Spinal cord (tissue), 10 donors: ENCODE data around the gene ADCY9. TPM values are rescaled to one million over a fixed set of nuclear protein-coding genes. Genes with fewer than 3 reads are reported as not detected.

Experiments used
- DNase-seq, 6 donors: peaks; one replicate each; pipeline versions ENCODE4 v3.0.0 to v3.0.0-alpha.2; 2013 to 2015; ENCODE audit warnings: low spot score in 6 of 6, low read depth in 4 of 6
- H3K27ac ChIP-seq: one replicate; pipeline ENCODE4 v1.5.1; 2013; ENCODE audit warnings: low read depth, low read length, control low read depth
- H3K27me3 ChIP-seq: one replicate; pipeline ENCODE4 v1.6.1; 2013; ENCODE audit warnings: low read length; ENCODE audit not compliant: control insufficient read depth, insufficient read depth
- H3K36me3 ChIP-seq: one replicate; pipeline ENCODE4 v1.6.1; 2013; ENCODE audit warnings: low read length; ENCODE audit not compliant: control insufficient read depth, insufficient read depth
- H3K4me1 ChIP-seq: one replicate; pipeline ENCODE4 v1.6.1; 2013; ENCODE audit warnings: low read length; ENCODE audit not compliant: control insufficient read depth, insufficient read depth
- H3K4me3 ChIP-seq: one replicate; pipeline ENCODE4 v1.5.1; 2013; ENCODE audit warnings: low read depth, low read length, control low read depth
- H3K9me3 ChIP-seq: one replicate; pipeline ENCODE4 v1.6.1; 2013; ENCODE audit warnings: low read length; ENCODE audit not compliant: control insufficient read depth, insufficient read depth
- WGBS: methylation state at CpG from one replicate; pipeline ENCODE4 v1.1.5; 2013; ENCODE audit warnings: missing lambda C conversion rate; ENCODE audit not compliant: insufficient coverage; 5-methylcytosine and 5-hydroxymethylcytosine counted together
- polyA plus RNA-seq, 2 donors: library from polyadenylated mRNA; unstranded; fragments of 120-200 nt; gene quantifications; one replicate each; pipeline ENCODE4 v1.2.1, GENCODE V29; 2013; ENCODE audit not compliant: insufficient read length in 2 of 2
- small RNA-seq: library from RNA; depleted of rRNA; stranded (forward); fragments of <200 nt; gene quantifications from one replicate; pipeline ENCODE3, GENCODE V24; 2014; ENCODE audit warnings: low replicate concordance
- total RNA-seq, 2 donors: library from RNA; depleted of rRNA in 1 of 2; stranded (reverse); fragments of 120-200 nt in 1 of 2; fragments of >200 nt in 1 of 2; gene quantifications; one replicate each; pipeline versions ENCODE4 v1.2.3 to v1.2.4, GENCODE V29; 2013 to 2014
- donor health status: healthy.

Gene ADCY9
- total and polyA plus RNA-seq, 4 donors, result 12.0 to 13.4 (median 13.0) TPM

GRCh38 chr16:3924763-3925162, 191.5 kb downstream of the ADCY9 start:
- H3K9me3 ChIP-seq, result peaks cover 4% of the 10 kb centered on the region
- no peak overlapping the region for H3K4me3 ChIP-seq

GRCh38 chr16:3922241-3922640, 194.0 kb downstream of the ADCY9 start:
- 56% methylated on average over 13 of the region's 13 CpGs for WGBS
- no peaks in the 10 kb centered on the region for H3K4me1 ChIP-seq

More at GRCh38 chr16:3924763-3925162, 191.5 kb downstream of the ADCY9 start:
- Histone ChIP-seq H3K36me3 (no peaks in the 10 kb centered on the region), H3K4me1 (no peaks in the 10 kb centered on the region), H3K27ac (no peak overlapping the region), H3K27me3 (no peaks in the 10 kb centered on the region)
- no peak for DNase-seq

GRCh38 chr16:3920206-3920605, 196.0 kb downstream of the ADCY9 start:
- Histone ChIP-seq H3K27ac (no peak overlapping the region), H3K4me3 (no peak overlapping the region), H3K4me1 (no peaks in the 10 kb centered on the region), H3K9me3 (peaks cover 5% of the 10 kb centered on the region), H3K27me3 (no peaks in the 10 kb centered on the region), H3K36me3 (no peaks in the 10 kb centered on the region)
- no peak for DNase-seq
- 93% methylated on average over 5 of the region's 8 CpGs for WGBS

More at GRCh38 chr16:3922241-3922640, 194.0 kb downstream of the ADCY9 start:
- Histone ChIP-seq H3K4me3 (no peak overlapping the region), H3K36me3 (no peaks in the 10 kb centered on the region), H3K9me3 (peaks cover 5% of the 10 kb centered on the region), H3K27me3 (no peaks in the 10 kb centered on the region), H3K27ac (no peak overlapping the region)
- DNase-seq, result no peak

- no peak for DNase-seq
- Histone ChIP-seq H3K9me3 (peaks cover 5% of the 10 kb centered on the region), H3K4me3 (no peak overlapping the region), H3K27ac (no peak overlapping the region), H3K27me3 (no peaks in the 10 kb centered on the region), H3K36me3 (no peaks in the 10 kb centered on the region), H3K4me1 (no peaks in the 10 kb centered on the region)
- 100% methylated on average over 2 of the region's 6 CpGs for WGBS
Observed at GRCh38 chr16:3919413-3919812, 196.8 kb downstream of the ADCY9 start.

- no peaks in the 10 kb centered on the region for H3K27me3 ChIP-seq
- H3K4me3 ChIP-seq, result no peak overlapping the region
- H3K27ac ChIP-seq, result no peak overlapping the region
- H3K4me1 ChIP-seq, result no peaks in the 10 kb centered on the region
- no peak for DNase-seq
- 76% methylated on average over 8 of the region's 17 CpGs for WGBS
- H3K36me3 ChIP-seq, result no peaks in the 10 kb centered on the region
- peaks cover 5% of the 10 kb centered on the region for H3K9me3 ChIP-seq
Observed at GRCh38 chr16:3915426-3916260, 200.6 kb downstream of the ADCY9 start.

- DNase-seq, result no peak
- WGBS, result 97% methylated on average over 3 of the region's 6 CpGs
- no peaks in the 10 kb centered on the region for H3K4me1 ChIP-seq
- no peaks in the 10 kb centered on the region for H3K36me3 ChIP-seq
- no peak overlapping the region for H3K4me3 ChIP-seq
- H3K27me3 ChIP-seq, result no peaks in the 10 kb centered on the region
- no peak overlapping the region for H3K27ac ChIP-seq
- no peaks in the 10 kb centered on the region for H3K9me3 ChIP-seq
Observed at GRCh38 chr16:3912897-3913296, 203.3 kb downstream of the ADCY9 start.

Small RNA genes within 50 kb of the gene (small RNA-seq; reads per million reads assigned to genes)
- gene AC009171.1, result not detected

Other genes starting within 250 kb of the ADCY9 start
- 10 to 100 TPM; 41.5 to 62.4 TPM for gene CREBBP, start 235.7 kb downstream of the ADCY9 start, total RNA-seq
- 10 to 100 TPM; 60.4 to 64.3 TPM for gene CREBBP, start 235.7 kb downstream of the ADCY9 start, polyA plus RNA-seq
- 1 to 10 TPM; 1.6 to 1.9 TPM for gene SRL, start 125.6 kb upstream of the ADCY9 start, total RNA-seq
- 1 to 10 TPM; 1.7 to 1.8 TPM for gene SRL, start 125.6 kb upstream of the ADCY9 start, polyA plus RNA-seq
- 1 to 10 TPM; 4.7 to 7.1 TPM for gene TFAP4, start 156.6 kb upstream of the ADCY9 start, total RNA-seq
- 10 to 100 TPM; 11.3 to 16.2 TPM for gene TFAP4, start 156.6 kb upstream of the ADCY9 start, polyA plus RNA-seq
- 1 to 10 TPM; 4.9 to 7.7 TPM for gene GLIS2, start 199.6 kb upstream of the ADCY9 start, total RNA-seq
- gene GLIS2, start 199.6 kb upstream of the ADCY9 start, polyA plus RNA-seq, result 10 to 100 TPM; 27.4 to 30.9 TPM
- 10 to 100 TPM; 18.3 to 35.7 TPM for gene PAM16, start 234.9 kb upstream of the ADCY9 start, total RNA-seq
- gene PAM16, start 234.9 kb upstream of the ADCY9 start, polyA plus RNA-seq, result 10 to 100 TPM; 41.2 to 55.3 TPM